K562 (cell line): ENCODE data around the gene DELE1. TPM values are rescaled to one million over a fixed set of nuclear protein-coding genes. Genes with fewer than 3 reads are reported as not detected.

Experiments
- ATAC-seq: fragments of 200-7000 bp; cut with Tn5 transposase; 3 replicates; pipeline ENCODE4 v1.9.1; 2020; ENCODE audit warnings: moderate library complexity
- BruUV-seq: library from RNA; stranded (reverse); fragments of 400-500 nt; replicated peaks from 2 replicates; lab custom pipeline; 2021; lab: Mats Ljungman, UMichigan
- CTCF ChIA-PET: fragments of 300-600 bp; formaldehyde crosslinking; extraction: SDS; loops from one replicate; lab custom pipeline; 2021; ENCODE audit warnings: low intra/inter-chr PET ratio; lab: Yijun Ruan, JAX
- POLR2A ChIA-PET: fragments of 300-600, 350-650 bp; sonication (Branson Sonifier 250); formaldehyde crosslinking; extraction: SDS; loops from one replicate; lab custom pipeline; 2021; ENCODE audit warnings: antibody characterized with exemption, inconsistent platforms; lab: Yijun Ruan, JAX
- DNase-seq, 4 experiments: peaks; one replicate each; pipeline versions ENCODE4 v3.0.0 to v3.0.0-alpha.2; 2011 to 2018; ENCODE audit warnings: low spot score in 3 of 4, mixed read lengths in 3 of 4; ENCODE audit errors: extremely low read depth in 1 of 4
- FAIRE-seq: peaks from 2 replicates; lab custom pipeline; 2011; peaks lifted over from hg19 to GRCh38; lab: Jason Lieb, UNC
- H2AFZ ChIP-seq: 2 replicates; pipeline ENCODE4 v1.6.0; 2011; ENCODE audit warnings: low read depth, low read length, control low read depth, inconsistent platforms
- H3K27ac ChIP-seq: fragments of 200-600 bp; 3 replicates; pipeline ENCODE4 v1.8.0; 2011; ENCODE audit warnings: low read depth, mild to moderate bottlenecking, control low read depth, inconsistent platforms, low read length, moderate library complexity, mixed read lengths; ENCODE audit errors: extremely low read depth
- H3K27me3 ChIP-seq, 2 experiments: fragments of 300-600 bp in 1 of 2; 2 replicates in 1 of 2; 3 replicates in 1 of 2; pipeline versions ENCODE4 v1.6.0 to v1.8.0; 2011; ENCODE audit warnings: inconsistent platforms in 2 of 2, low read length in 2 of 2, mild to moderate bottlenecking in 1 of 2, mixed read lengths in 1 of 2, moderate library complexity in 1 of 2; ENCODE audit not compliant: control insufficient read depth in 2 of 2, insufficient read depth in 2 of 2
- H3K36me3 ChIP-seq: fragments of 300-600 bp; 3 replicates; pipeline ENCODE4 v1.8.0; 2011; ENCODE audit warnings: mild to moderate bottlenecking, low read length, inconsistent platforms; ENCODE audit not compliant: control insufficient read depth, insufficient read depth
- H3K4me1 ChIP-seq, 2 experiments: fragments of 200-600 bp in 1 of 2; replicated peaks in 1 of 2; 2 replicates in 1 of 2; 3 replicates in 1 of 2; pipeline versions ENCODE4 v1.5.1 to v1.8.0; 2011; ENCODE audit warnings: inconsistent platforms in 2 of 2, low read length in 2 of 2, mild to moderate bottlenecking in 1 of 2, mixed read lengths in 1 of 2, moderate library complexity in 1 of 2; ENCODE audit not compliant: control insufficient read depth in 2 of 2, insufficient read depth in 2 of 2
- H3K4me2 ChIP-seq: 2 replicates; pipeline ENCODE4 v1.6.1; 2011; ENCODE audit warnings: low read length, control low read depth, inconsistent platforms, mixed read lengths; ENCODE audit not compliant: insufficient read depth
- H3K4me3 ChIP-seq: fragments of 200-600 bp; sonication (generic), shearing (Covaris generic); 2 replicates; pipeline ENCODE4 v1.5.1; 2016; ENCODE audit warnings: control low read depth, inconsistent platforms
- H3K79me2 ChIP-seq: fragments of 200-600 bp; 3 replicates; pipeline ENCODE4 v1.8.0; 2011; ENCODE audit warnings: low read length, inconsistent platforms; ENCODE audit not compliant: control insufficient read depth, insufficient read depth
- H3K9ac ChIP-seq, 2 experiments: 2 replicates each; pipeline versions ENCODE4 v1.6.0 to v1.6.1; 2011; ENCODE audit warnings: low read depth in 2 of 2, low read length in 2 of 2, control low read depth in 1 of 2, inconsistent platforms in 1 of 2, mild to moderate bottlenecking in 1 of 2, mixed read lengths in 1 of 2; ENCODE audit not compliant: insufficient read depth in 1 of 2
- H3K9me1 ChIP-seq: one replicate; pipeline ENCODE4 v1.6.0; 2011; ENCODE audit warnings: inconsistent platforms, mild to moderate bottlenecking, low read length, moderate library complexity; ENCODE audit not compliant: control insufficient read depth, insufficient read depth
- H3K9me3 ChIP-seq: replicated peaks from 2 replicates; pipeline ENCODE4 v1.5.1; 2011; ENCODE audit warnings: low read depth, low read length, inconsistent platforms; ENCODE audit not compliant: control insufficient read depth, insufficient read depth
- H4K20me1 ChIP-seq: replicated peaks from 2 replicates; pipeline ENCODE4 v1.6.1; 2011; ENCODE audit warnings: low read length, inconsistent platforms, mixed read lengths; ENCODE audit not compliant: control insufficient read depth, insufficient read depth
- BRCA1 ChIP-seq, 2 experiments: fragments of 450-650 bp in 1 of 2; sonication (generic) in 1 of 2; formaldehyde crosslinking in 1 of 2; IDR thresholded peaks; 2 replicates each; pipeline versions ENCODE4 v1.5.0 to v1.6.1; 2017 to 2020; ENCODE audit warnings: mild to moderate bottlenecking in 1 of 2, missing genetic modification reagents in 1 of 2
- EZH2 ChIP-seq: IDR thresholded peaks from 2 replicates; pipeline ENCODE4 v1.6.1; 2012; ENCODE audit warnings: low read depth, mild to moderate bottlenecking, inconsistent platforms, low read length, borderline replicate concordance
- FOXP1 ChIP-seq: sonication (generic); formaldehyde crosslinking; IDR thresholded peaks from 2 replicates; pipeline ENCODE4 v1.8.0; 2022; ENCODE audit warnings: mild to moderate bottlenecking, missing genetic modification reagents
- KDM5B ChIP-seq: fragments of 200-600 bp; sonication (generic); IDR thresholded peaks from 2 replicates; pipeline ENCODE4 v1.6.1; 2012; ENCODE audit warnings: low read depth, mild to moderate bottlenecking, moderate library complexity, low read length, control low read depth, inconsistent platforms; ENCODE audit not compliant: insufficient replicate concordance
- MAFK ChIP-seq: IDR thresholded peaks from 2 replicates; pipeline ENCODE4 v1.6.1; 2011; ENCODE audit warnings: low read length, improper control_type of control experiment
- MAZ ChIP-seq, 2 experiments: fragments of 450-650 bp in 1 of 2; sonication (generic) in 1 of 2; formaldehyde crosslinking; IDR thresholded peaks in 1 of 2; conservative IDR thresholded peaks in 1 of 2; 2 replicates each; pipeline versions ENCODE4 v1.4.0 to v1.5.0; 2020; ENCODE audit warnings: mild to moderate bottlenecking in 1 of 2, missing genetic modification reagents in 1 of 2
- TARDBP ChIP-seq: fragments of 450-650 bp; IDR thresholded peaks from 2 replicates; pipeline ENCODE4 v1.6.1; 2016
- WHSC1 ChIP-seq: IDR thresholded peaks from one replicate; pipeline ENCODE4 v1.6.1; 2012; ENCODE audit warnings: low read length, control low read depth, inconsistent platforms
- ZBTB40 ChIP-seq, 2 experiments: fragments of 450-650 bp in 1 of 2; sonication (generic) in 1 of 2; formaldehyde crosslinking in 1 of 2; IDR thresholded peaks; 2 replicates each; pipeline versions ENCODE4 v1.7.1 to v1.9.0; 2016 to 2022; ENCODE audit warnings: inconsistent platforms in 1 of 2, mild to moderate bottlenecking in 1 of 2, missing genetic modification reagents in 1 of 2
- WGBS: fragments of 100-300 bp; shearing (Covaris generic); methylation state at CpG from one replicate; pipeline ENCODE4 v1.1.6; 2016; ENCODE audit warnings: low coverage, mixed read lengths; ENCODE audit not compliant: insufficient coverage; ENCODE audit errors: missing lambda C conversion rate; 5-methylcytosine and 5-hydroxymethylcytosine counted together
- in situ Hi-C: fragments of 300-500 bp; cut with MboI; formaldehyde crosslinking; loops from 4 replicates; pipeline ENCODE4 v1.15.0; 2018; ENCODE audit warnings: inconsistent platforms, mixed read lengths
- intact Hi-C: fragments of 100-400 bp; cut with micrococcal nuclease; formaldehyde crosslinking; loops from 2 replicates; pipeline ENCODE4 v1.14.2; 2022
- polyA plus RNA-seq, 8 experiments: library from polyadenylated mRNA; depleted of rRNA in 4 of 8; stranded (reverse) in 5 of 8; unstranded in 3 of 8; fragments of >200 nt; fragmentation: Nextera tagmentation in 2 of 8; fragmentation: Illumina TruSeq in 1 of 8; extraction: Ambion mirVana in 2 of 8; extraction: Trizol in 1 of 8; gene quantifications; 2 replicates each; pipeline versions ENCODE4 v1.2.1 to v1.2.3, GENCODE V29; 2011 to 2014; ENCODE audit warnings: inconsistent platforms in 1 of 8, missing spikeins in 1 of 8
- total RNA-seq, 7 experiments: library from RNA; depleted of rRNA in 6 of 7; stranded (reverse); fragments of >200 nt in 6 of 7; fragmentation: Illumina TruSeq in 2 of 7; extraction: Trizol in 2 of 7; gene quantifications; 2 replicates each; pipeline versions ENCODE4 v1.2.1 to v1.2.3, GENCODE V29; 2011 to 2021; ENCODE audit warnings: low replicate concordance in 1 of 7

Gene DELE1
- total and polyA plus RNA-seq, 9 of the 15 experiments (the other 6 are each of a cell fraction or from before 2014, with no cell fraction given), result 16.6 to 74.4 (median 49.8) TPM

GRCh38 chr5:141877356-141878185 is 46.1 kb upstream of the DELE1 start:
- peak overlapping the region; percentile 90 for H2AFZ ChIP-seq
- H3K36me3 ChIP-seq, result no peaks in the 10 kb centered on the region
- no peaks in the 10 kb centered on the region for H3K79me2 ChIP-seq
- H3K4me3 ChIP-seq, result peak overlapping the region; percentile 58
- FAIRE-seq, result no peak
- BruUV-seq, result TSS peak; percentile 47
- no peaks in the 10 kb centered on the region for H3K9me1 ChIP-seq
- H4K20me1 ChIP-seq, result peaks cover 37% of the 10 kb centered on the region
- WGBS, result 8% methylated on average over 45 of the region's 55 CpGs
- POLR2A ChIA-PET, result interaction anchor here (0.6 to 1.2 kb wide), 5 partner anchors 13 to 135 kb away, joined by 3 to 6 read pairs (median 4); partner anchors contain the start of gene GNPDA1
- H3K4me1 ChIP-seq, result peaks cover 34 to 48% of the 10 kb centered on the region in 2 experiments; a peak in 4 of 5 replicates
- intact Hi-C loops, result loop anchor here (1.0 to 2.0 kb wide), 4 partner anchors 28 to 120 kb away; no protein-coding TSS in a partner anchor
- H3K9me3 ChIP-seq, result no peaks in the 10 kb centered on the region
- H3K9ac ChIP-seq, result peak overlapping the region; percentile 57 to 91
- no peak; the same call in 2 of the 3 replicates for ATAC-seq
- CTCF ChIA-PET, result interaction anchor here (0.6 kb wide), 1 partner anchor 678 kb away, joined by 3 read pairs; the partner anchor contains the start of gene PCDHB11
- no peak overlapping the region; the same call in 2 of the 3 replicates for H3K27ac ChIP-seq
- peaks cover 19 to 67% of the 10 kb centered on the region in 2 experiments for H3K27me3 ChIP-seq
- in situ Hi-C loops, result no loop called here
- peak in 1 of 4 experiments; percentile 21 for DNase-seq
- H3K4me2 ChIP-seq, result peak overlapping the region; percentile 76
- TF ChIP-seq MAFK, result no peak
- TF ChIP-seq KDM5B, result peak; percentile 42
- TF ChIP-seq FOXP1 (CRISPR knock-in tag), result 0 out of 2 replicates have a peak, but pooled peaks have one; percentile 29
- no peak for TF ChIP-seq BRCA1 (IDR thresholded peaks at IDR 0.05)
- TF ChIP-seq BRCA1 (CRISPR knock-in tag; IDR thresholded peaks at IDR 0.05), result 0 out of 2 replicates have a peak, but pooled peaks have one; percentile 68
- peak; percentile 90; the same call in 1 of the 2 replicates for TF ChIP-seq EZH2
- 0 out of 2 replicates have a peak, but pooled peaks have one; percentile 18 for TF ChIP-seq ZBTB40 (IDR thresholded peaks at IDR 0.05)
- no peak for TF ChIP-seq ZBTB40 (CRISPR knock-in tag; IDR thresholded peaks at IDR 0.05)
- TF ChIP-seq WHSC1, result no peak
- 0 out of 4 replicates have a peak, but pooled peaks have one; percentile 19 to 44 for TF ChIP-seq MAZ (CRISPR knock-in tag; conservative IDR thresholded peaks at IDR 0.05 in 1 of 2, IDR thresholded peaks at IDR 0.05 in 1 of 2)
- no peak for TF ChIP-seq TARDBP
